ENCODE data around the gene MRGPRE. TPM values are rescaled to one million over a fixed set of nuclear protein-coding genes. Genes with fewer than 3 reads are reported as not detected.
"Not testable (repeated sequence)": the region's sequence is repeated elsewhere in the genome, so short reads cannot be mapped to it uniquely, and the experiment has no call there.

The MRGPRE gene
- not detected for total RNA-seq

GRCh38 chr11:3231851-3232744, at the start of gene MRGPRE:
Gene MRGPRE (minus strand): TSS chr11:3232417. CDS start chr11:3228799, 3,618 bp downstream.
- no peaks in the 10 kb centered on the region for H3K4me1 ChIP-seq (ENCODE audit: insufficient read depth, low read length)
- H3K9me3 ChIP-seq (ENCODE audit: low read depth, low read length): no peaks in the 10 kb centered on the region
- H3K27me3 ChIP-seq (ENCODE audit: insufficient read depth, low read length): no peaks in the 10 kb centered on the region
- H3K4me3 ChIP-seq (ENCODE audit: low read length): no peak within 1 kb of the TSS

GRCh38 chr11:3281146-3281545, 48.9 kb upstream of the MRGPRE start:
- H3K4me1 ChIP-seq (ENCODE audit: insufficient read depth, low read length); H3K9me3 ChIP-seq (ENCODE audit: low read depth, low read length); H3K4me3 ChIP-seq (ENCODE audit: low read length); H3K27me3 ChIP-seq (ENCODE audit: insufficient read depth, low read length): not testable (repeated sequence)

- not testable (repeated sequence) for H3K27me3 ChIP-seq (ENCODE audit: insufficient read depth, low read length); H3K9me3 ChIP-seq (ENCODE audit: low read depth, low read length); H3K4me3 ChIP-seq (ENCODE audit: low read length); H3K4me1 ChIP-seq (ENCODE audit: insufficient read depth, low read length)
Measured at GRCh38 chr11:3280662-3281061, 48.4 kb upstream of the MRGPRE start.

- not testable (repeated sequence) for H3K4me1 ChIP-seq (ENCODE audit: insufficient read depth, low read length); H3K4me3 ChIP-seq (ENCODE audit: low read length); H3K9me3 ChIP-seq (ENCODE audit: low read depth, low read length); H3K27me3 ChIP-seq (ENCODE audit: insufficient read depth, low read length)
Measured at GRCh38 chr11:3278922-3279321, 46.7 kb upstream of the MRGPRE start.

- not testable (repeated sequence) for H3K4me1 ChIP-seq (ENCODE audit: insufficient read depth, low read length); H3K9me3 ChIP-seq (ENCODE audit: low read depth, low read length); H3K4me3 ChIP-seq (ENCODE audit: low read length); H3K27me3 ChIP-seq (ENCODE audit: insufficient read depth, low read length)
Measured at GRCh38 chr11:3273629-3274028, 41.4 kb upstream of the MRGPRE start.

GRCh38 chr11:3262548-3262947, 30.3 kb upstream of the MRGPRE start:
- not testable (repeated sequence) for H3K4me1 ChIP-seq (ENCODE audit: insufficient read depth, low read length); H3K9me3 ChIP-seq (ENCODE audit: low read depth, low read length); H3K4me3 ChIP-seq (ENCODE audit: low read length); H3K27me3 ChIP-seq (ENCODE audit: insufficient read depth, low read length)

- H3K4me1 ChIP-seq (ENCODE audit: insufficient read depth, low read length); H3K9me3 ChIP-seq (ENCODE audit: low read depth, low read length); H3K4me3 ChIP-seq (ENCODE audit: low read length); H3K27me3 ChIP-seq (ENCODE audit: insufficient read depth, low read length): not testable (repeated sequence)
Measured at GRCh38 chr11:3261831-3262230, 29.6 kb upstream of the MRGPRE start.

- H3K27me3 ChIP-seq (ENCODE audit: insufficient read depth, low read length); H3K9me3 ChIP-seq (ENCODE audit: low read depth, low read length); H3K4me1 ChIP-seq (ENCODE audit: insufficient read depth, low read length); H3K4me3 ChIP-seq (ENCODE audit: low read length): not testable (repeated sequence)
Measured at GRCh38 chr11:3257509-3257908, 25.3 kb upstream of the MRGPRE start.

- H3K4me3 ChIP-seq (ENCODE audit: low read length); H3K9me3 ChIP-seq (ENCODE audit: low read depth, low read length); H3K4me1 ChIP-seq (ENCODE audit: insufficient read depth, low read length); H3K27me3 ChIP-seq (ENCODE audit: insufficient read depth, low read length): not testable (repeated sequence)
Measured at GRCh38 chr11:3255241-3255640, 23.0 kb upstream of the MRGPRE start.

GRCh38 chr11:3254773-3255172, 22.6 kb upstream of the MRGPRE start:
- not testable (repeated sequence) for H3K4me3 ChIP-seq (ENCODE audit: low read length); H3K9me3 ChIP-seq (ENCODE audit: low read depth, low read length); H3K27me3 ChIP-seq (ENCODE audit: insufficient read depth, low read length); H3K4me1 ChIP-seq (ENCODE audit: insufficient read depth, low read length)

- Histone ChIP-seq H3K9me3 (ENCODE audit: low read depth, low read length) (no peaks in the 10 kb centered on the region), H3K27me3 (ENCODE audit: insufficient read depth, low read length) (peaks cover 9% of the 10 kb centered on the region), H3K4me3 (ENCODE audit: low read length) (no peak overlapping the region), H3K4me1 (ENCODE audit: insufficient read depth, low read length) (no peaks in the 10 kb centered on the region)
Measured at GRCh38 chr11:3245071-3245470, 12.9 kb upstream of the MRGPRE start.

GRCh38 chr11:3243880-3244279, 11.7 kb upstream of the MRGPRE start:
- no peaks in the 10 kb centered on the region for H3K4me1 ChIP-seq (ENCODE audit: insufficient read depth, low read length)
- H3K9me3 ChIP-seq (ENCODE audit: low read depth, low read length): no peaks in the 10 kb centered on the region
- no peak overlapping the region for H3K4me3 ChIP-seq (ENCODE audit: low read length)
- H3K27me3 ChIP-seq (ENCODE audit: insufficient read depth, low read length): peaks cover 9% of the 10 kb centered on the region

- Histone ChIP-seq H3K27me3 (ENCODE audit: insufficient read depth, low read length) (no peaks in the 10 kb centered on the region), H3K4me3 (ENCODE audit: low read length) (no peak overlapping the region), H3K9me3 (ENCODE audit: low read depth, low read length) (no peaks in the 10 kb centered on the region), H3K4me1 (ENCODE audit: insufficient read depth, low read length) (no peaks in the 10 kb centered on the region)
Measured at GRCh38 chr11:3237119-3237518, 4.9 kb upstream of the MRGPRE start.

GRCh38 chr11:3234846-3235245, 2.6 kb upstream of the MRGPRE start:
- Histone ChIP-seq H3K4me1 (ENCODE audit: insufficient read depth, low read length) (no peaks in the 10 kb centered on the region), H3K9me3 (ENCODE audit: low read depth, low read length) (no peaks in the 10 kb centered on the region), H3K4me3 (ENCODE audit: low read length) (no peak overlapping the region), H3K27me3 (ENCODE audit: insufficient read depth, low read length) (no peaks in the 10 kb centered on the region)

GRCh38 chr11:3232956-3233355, 739 bp upstream of the MRGPRE start:
- no peaks in the 10 kb centered on the region for H3K9me3 ChIP-seq (ENCODE audit: low read depth, low read length)
- H3K4me1 ChIP-seq (ENCODE audit: insufficient read depth, low read length): no peaks in the 10 kb centered on the region
- H3K27me3 ChIP-seq (ENCODE audit: insufficient read depth, low read length): no peaks in the 10 kb centered on the region
- no peak overlapping the region for H3K4me3 ChIP-seq (ENCODE audit: low read length)

GRCh38 chr11:3231550-3231850, 717 bp downstream of the MRGPRE start:
- no peaks in the 10 kb centered on the region for H3K4me1 ChIP-seq (ENCODE audit: insufficient read depth, low read length)
- H3K4me3 ChIP-seq (ENCODE audit: low read length): no peak overlapping the region
- H3K27me3 ChIP-seq (ENCODE audit: insufficient read depth, low read length): no peaks in the 10 kb centered on the region
- H3K9me3 ChIP-seq (ENCODE audit: low read depth, low read length): no peaks in the 10 kb centered on the region
